CD14-positive monocyte (primary cell): ENCODE results near the gene PDF. TPM values are rescaled to one million over a fixed set of nuclear protein-coding genes. Genes with fewer than 3 reads are reported as not detected.

Experiments used
- DNase-seq, 3 donors: peaks; one replicate each; pipeline ENCODE4 v3.0.0-alpha.2; 2011 to 2022
- H2AFZ ChIP-seq: 2 replicates; pipeline ENCODE4 v1.6.0; 2012; ENCODE audit warnings: mild to moderate bottlenecking, low read depth, low read length, inconsistent platforms; ENCODE audit not compliant: insufficient read depth, poor library complexity, severe bottlenecking
- H3K27ac ChIP-seq, 2 donors: 1 replicate in 1 of 2; 2 replicates in 1 of 2; pipeline ENCODE4 v1.5.1; 2012 to 2013; ENCODE audit warnings: low read length in 2 of 2, control low read depth in 1 of 2, inconsistent platforms in 1 of 2, low read depth in 1 of 2, mild to moderate bottlenecking in 1 of 2
- H3K27me3 ChIP-seq, 2 donors: one replicate each; pipeline versions ENCODE4 v1.6.0 to v1.6.1; 2011 to 2013; ENCODE audit warnings: low read length in 2 of 2; ENCODE audit not compliant: control insufficient read depth in 2 of 2, insufficient read depth in 2 of 2
- H3K36me3 ChIP-seq, 2 donors: replicated peaks in 1 of 2; 1 replicate in 1 of 2; 2 replicates in 1 of 2; pipeline versions ENCODE4 v1.5.1 to v1.6.1; 2012 to 2013; ENCODE audit warnings: low read length in 2 of 2, control low read depth in 1 of 2, inconsistent platforms in 1 of 2, mild to moderate bottlenecking in 1 of 2; ENCODE audit not compliant: insufficient read depth in 2 of 2, control insufficient read depth in 1 of 2
- H3K4me1 ChIP-seq, 2 donors: 1 replicate in 1 of 2; 2 replicates in 1 of 2; pipeline versions ENCODE4 v1.5.1 to v1.6.1; 2012 to 2013; ENCODE audit warnings: low read length in 2 of 2, control low read depth in 1 of 2, inconsistent platforms in 1 of 2, mild to moderate bottlenecking in 1 of 2, moderate library complexity in 1 of 2; ENCODE audit not compliant: insufficient read depth in 2 of 2, control insufficient read depth in 1 of 2
- H3K4me2 ChIP-seq: replicated peaks from 2 replicates; pipeline ENCODE3; 2012; ENCODE audit warnings: low read length, moderate library complexity, mild to moderate bottlenecking; ENCODE audit not compliant: poor library complexity, severe bottlenecking; ENCODE audit errors: extremely low read depth
- H3K4me3 ChIP-seq, 3 experiments: fragments of 200-600 bp in 1 of 3; sonication (generic) in 1 of 3; replicated peaks in 1 of 3; 1 replicate in 2 of 3; 2 replicates in 1 of 3; pipeline ENCODE4 v1.5.1; 2011 to 2013; ENCODE audit warnings: low read length in 3 of 3, mild to moderate bottlenecking in 3 of 3, control low read depth in 2 of 3, low read depth in 2 of 3, inconsistent platforms in 1 of 3, moderate library complexity in 1 of 3
- H3K79me2 ChIP-seq: 2 replicates; pipeline ENCODE4 v1.6.0; 2012; ENCODE audit warnings: mild to moderate bottlenecking, control low read depth, inconsistent platforms, low read length, moderate library complexity; ENCODE audit not compliant: insufficient read depth
- H3K9ac ChIP-seq: 2 replicates; pipeline ENCODE4 v1.6.0; 2017; ENCODE audit warnings: low read length, mild to moderate bottlenecking; ENCODE audit not compliant: insufficient read depth, poor library complexity, severe bottlenecking
- H3K9me3 ChIP-seq, 2 donors: replicated peaks in 1 of 2; 1 replicate in 1 of 2; 2 replicates in 1 of 2; pipeline versions ENCODE4 v1.5.1 to v1.6.1; 2012 to 2013; ENCODE audit warnings: low read length in 2 of 2, control low read depth in 1 of 2; ENCODE audit not compliant: control insufficient read depth in 1 of 2, insufficient read depth in 1 of 2
- H4K20me1 ChIP-seq: 2 replicates; pipeline ENCODE4 v1.6.0; 2012; ENCODE audit warnings: mild to moderate bottlenecking, low read length, control low read depth, moderate library complexity; ENCODE audit not compliant: insufficient read depth
- H3K27ac Mint-ChIP-seq, 7 donors: one replicate each; pipeline ENCODE4 v1.8.0; 2020; ENCODE audit warnings: mild to moderate bottlenecking in 7 of 7, mixed read lengths in 7 of 7, moderate library complexity in 6 of 7, inconsistent platforms in 2 of 7
- H3K27me3 Mint-ChIP-seq, 3 donors: one replicate each; pipeline ENCODE4 v1.8.0; 2021 to 2022; ENCODE audit warnings: low read depth in 3 of 3, mild to moderate bottlenecking in 3 of 3, mixed read lengths in 3 of 3, moderate library complexity in 3 of 3, inconsistent platforms in 1 of 3
- H3K36me3 Mint-ChIP-seq, 2 donors: one replicate each; pipeline ENCODE4 v1.8.0; 2020; ENCODE audit warnings: mixed read lengths in 2 of 2, inconsistent platforms in 1 of 2, mild to moderate bottlenecking in 1 of 2
- H3K4me1 Mint-ChIP-seq: one replicate; pipeline ENCODE4 v1.8.0; 2020; ENCODE audit warnings: mild to moderate bottlenecking, mixed read lengths
- H3K4me3 Mint-ChIP-seq, 2 donors: one replicate each; pipeline ENCODE4 v1.8.0; 2020; ENCODE audit warnings: mild to moderate bottlenecking in 2 of 2, mixed read lengths in 2 of 2, moderate library complexity in 1 of 2
- H3K9me3 Mint-ChIP-seq, 7 donors: one replicate each; pipeline ENCODE4 v1.8.0; 2020 to 2022; ENCODE audit warnings: mixed read lengths in 7 of 7, mild to moderate bottlenecking in 6 of 7, moderate library complexity in 6 of 7, inconsistent platforms in 2 of 7
- WGBS: methylation state at CpG from one replicate; pipeline ENCODE4 v1.1.5; 2013; ENCODE audit warnings: missing lambda C conversion rate; ENCODE audit not compliant: insufficient coverage; 5-methylcytosine and 5-hydroxymethylcytosine counted together
- intact Hi-C, 2 donors: fragments of 100-400 bp; cut with micrococcal nuclease; formaldehyde crosslinking; loops; one replicate each; pipeline versions ENCODE4 v1.15.0 to v1.15.1; 2023
- polyA plus RNA-seq, 3 donors: library from polyadenylated mRNA; depleted of rRNA in 1 of 3; unstranded in 2 of 3; stranded (reverse) in 1 of 3; fragments of 300-500 nt in 2 of 3; fragments of >200 nt in 1 of 3; fragmentation: Illumina TruSeq in 2 of 3; gene quantifications; 1 replicate in 2 of 3; 2 replicates in 1 of 3; pipeline ENCODE4 v1.2.3, GENCODE V29; 2012 to 2021
- TF ChIP-seq, protein P1 (sequence below): fragments of 200-600 bp; IDR thresholded peaks from one replicate; pipeline ENCODE4 v1.8.0; 2022; ENCODE audit warnings: antibody characterized with exemption, mild to moderate bottlenecking

PDF gene
- polyA plus RNA-seq, 3 donors, result 2.3 to 7.2 (median 4.2) TPM

DNA sequence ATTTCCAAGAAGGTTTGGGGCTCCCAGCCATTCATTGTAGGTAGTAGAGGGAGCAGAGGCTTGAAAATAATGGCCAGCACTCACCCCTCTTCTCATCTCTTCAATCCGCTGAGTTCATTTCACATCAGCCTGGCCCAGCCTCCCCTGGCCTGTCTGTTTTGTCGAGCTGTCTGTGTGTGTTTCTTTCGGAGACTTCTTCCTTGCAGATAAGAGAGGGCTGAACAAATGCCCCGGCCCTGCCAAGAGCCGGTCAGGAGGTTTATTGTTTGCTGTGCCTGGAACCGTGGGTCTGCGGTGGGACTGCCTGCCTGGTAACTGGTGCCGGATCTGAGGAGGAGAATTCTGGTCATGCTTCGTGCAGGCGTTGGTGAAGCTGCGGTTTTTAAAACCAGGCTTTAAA, 15.9 kb downstream of the PDF start:
- Histone ChIP-seq H3K27ac (no peak overlapping the region), H3K4me2 (no peak overlapping the region), H3K9ac (no peak overlapping the region), H3K4me3 (no peak overlapping the region), H3K79me2 (peaks cover 57% of the 10 kb centered on the region), H4K20me1 (peaks cover 72% of the 10 kb centered on the region), H3K36me3 (peaks cover 47 to 66% of the 10 kb centered on the region in 2 donors), H3K9me3 (no peaks in the 10 kb centered on the region), H3K4me1 (peaks cover 13 to 14% of the 10 kb centered on the region in 2 donors), H3K27me3 (no peaks in the 10 kb centered on the region), H2AFZ (no peak overlapping the region)
- 98% methylated on average over 8 of the region's 11 CpGs for WGBS
- TF ChIP-seq, protein P1, sequence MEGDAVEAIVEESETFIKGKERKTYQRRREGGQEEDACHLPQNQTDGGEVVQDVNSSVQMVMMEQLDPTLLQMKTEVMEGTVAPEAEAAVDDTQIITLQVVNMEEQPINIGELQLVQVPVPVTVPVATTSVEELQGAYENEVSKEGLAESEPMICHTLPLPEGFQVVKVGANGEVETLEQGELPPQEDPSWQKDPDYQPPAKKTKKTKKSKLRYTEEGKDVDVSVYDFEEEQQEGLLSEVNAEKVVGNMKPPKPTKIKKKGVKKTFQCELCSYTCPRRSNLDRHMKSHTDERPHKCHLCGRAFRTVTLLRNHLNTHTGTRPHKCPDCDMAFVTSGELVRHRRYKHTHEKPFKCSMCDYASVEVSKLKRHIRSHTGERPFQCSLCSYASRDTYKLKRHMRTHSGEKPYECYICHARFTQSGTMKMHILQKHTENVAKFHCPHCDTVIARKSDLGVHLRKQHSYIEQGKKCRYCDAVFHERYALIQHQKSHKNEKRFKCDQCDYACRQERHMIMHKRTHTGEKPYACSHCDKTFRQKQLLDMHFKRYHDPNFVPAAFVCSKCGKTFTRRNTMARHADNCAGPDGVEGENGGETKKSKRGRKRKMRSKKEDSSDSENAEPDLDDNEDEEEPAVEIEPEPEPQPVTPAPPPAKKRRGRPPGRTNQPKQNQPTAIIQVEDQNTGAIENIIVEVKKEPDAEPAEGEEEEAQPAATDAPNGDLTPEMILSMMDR, result no peak
- H3K36me3 Mint-ChIP-seq, result peaks cover 48 to 70% of the 10 kb centered on the region in 2 donors
- H3K4me3 Mint-ChIP-seq, result no peak overlapping the region
- H3K9me3 Mint-ChIP-seq, result peaks cover 0 to 2% (median 0%) of the 10 kb centered on the region in 7 donors
- H3K27ac Mint-ChIP-seq, result no peak overlapping the region
- H3K4me1 Mint-ChIP-seq, result peaks cover 15% of the 10 kb centered on the region
- H3K27me3 Mint-ChIP-seq, result peaks cover 0 to 1% (median 1%) of the 10 kb centered on the region in 3 donors
- no peak for DNase-seq
- intact Hi-C loops, result loop anchor here in 1 of 2 donors (5.0 to 10.0 kb wide), 2 partner anchors 127 to 180 kb away; partner anchors contain the start of genes CHTF8, SNTB2 and UTP4

DNA sequence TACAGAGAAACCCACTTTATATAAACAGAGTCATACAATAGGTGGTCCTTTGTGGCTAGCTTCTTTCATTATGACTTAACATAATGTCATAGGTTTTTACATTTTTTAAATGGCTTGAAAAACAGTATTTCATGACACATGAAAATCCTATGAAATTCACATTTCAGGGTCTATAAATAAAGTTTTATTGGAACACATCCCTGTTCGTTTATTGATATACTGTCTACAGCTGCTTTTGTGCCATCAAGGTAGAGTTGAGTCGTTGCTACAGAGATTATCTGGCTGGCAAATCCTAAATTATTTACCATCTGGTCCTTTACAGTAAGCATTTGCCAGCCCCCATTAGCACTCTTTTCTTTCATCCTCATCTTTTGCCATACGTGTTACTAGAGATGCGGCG, 16.9 kb downstream of the PDF start:
- Histone ChIP-seq H3K4me3 (no peak overlapping the region), H3K36me3 (peaks cover 36 to 55% of the 10 kb centered on the region in 2 donors), H3K79me2 (peaks cover 48% of the 10 kb centered on the region), H3K27ac (no peak overlapping the region), H3K27me3 (no peaks in the 10 kb centered on the region), H3K9me3 (no peaks in the 10 kb centered on the region), H3K9ac (no peak overlapping the region), H3K4me2 (no peak overlapping the region), H3K4me1 (peaks cover 13 to 14% of the 10 kb centered on the region in 2 donors), H4K20me1 (peaks cover 61% of the 10 kb centered on the region), H2AFZ (no peak overlapping the region)
- peaks cover 38 to 59% of the 10 kb centered on the region in 2 donors for H3K36me3 Mint-ChIP-seq
- H3K4me1 Mint-ChIP-seq, result peaks cover 15% of the 10 kb centered on the region
- H3K27me3 Mint-ChIP-seq, result peaks cover 1 to 3% (median 3%) of the 10 kb centered on the region in 3 donors
- TF ChIP-seq, protein P1, result no peak
- intact Hi-C loops, result loop anchor here in 1 of 2 donors (5.0 to 10.0 kb wide), 2 partner anchors 126 to 179 kb away; partner anchors contain the start of genes CHTF8, SNTB2 and UTP4
- DNase-seq, result no peak
- H3K27ac Mint-ChIP-seq, result peak overlapping the region in 3 of 7 donors; percentile 12 to 67 (median 49)
- no peak overlapping the region for H3K4me3 Mint-ChIP-seq
- WGBS, result 100% methylated on average over 1 of the region's 5 CpGs
- H3K9me3 Mint-ChIP-seq, result peaks cover 0 to 2% (median 0%) of the 10 kb centered on the region in 7 donors
